ENCODE data around the gene NEDD4L.

The NEDD4L gene

DNA sequence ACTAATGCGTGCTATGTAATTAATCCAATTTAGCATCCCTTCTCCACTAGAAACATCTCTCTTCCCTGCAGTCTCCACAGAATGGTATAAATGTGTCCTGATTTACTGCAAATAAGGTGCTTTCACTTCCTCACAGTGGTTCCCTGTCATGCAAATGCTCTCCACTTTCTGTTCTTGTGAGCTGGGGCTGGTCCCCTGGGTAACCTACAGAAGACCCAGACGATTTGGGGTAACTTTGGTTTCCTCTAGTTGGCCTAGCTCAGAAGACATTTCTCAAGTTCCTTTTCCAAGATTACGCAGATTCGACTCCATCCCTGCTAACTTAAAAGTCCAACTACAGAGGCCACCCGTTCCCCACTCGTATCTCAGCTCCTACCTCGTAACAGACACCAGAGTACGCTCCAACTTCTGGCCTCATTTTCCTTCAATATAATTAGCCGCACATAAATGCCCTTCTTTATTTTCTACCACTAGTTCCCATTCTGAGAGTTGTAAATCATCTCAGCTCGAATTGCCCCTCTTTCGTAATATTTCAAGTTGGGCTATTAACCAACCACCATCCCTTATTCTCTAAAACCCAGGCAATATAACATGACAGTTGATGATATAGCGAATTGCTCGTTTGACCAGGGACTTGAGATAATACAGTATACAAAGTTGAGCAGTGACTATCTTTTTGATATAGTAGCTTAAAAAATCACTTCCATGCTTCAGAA, 28.8 kb upstream of the NEDD4L start:
- peaks cover 24 to 37% of the 10 kb centered on the region in 2 donors for H3K27me3 Mint-ChIP-seq
- ATAC-seq (replicated peaks) (peak; percentile 37), DNase-seq (no peak)
- no peak overlapping the region for H3K4me3 Mint-ChIP-seq
- no peaks in the 10 kb centered on the region for H3K4me1 Mint-ChIP-seq (ENCODE audit: low read depth in 2 of 2)
- peaks cover 3 to 6% of the 10 kb centered on the region in 2 donors for H3K9me3 Mint-ChIP-seq
- H3K36me3 Mint-ChIP-seq (ENCODE audit: insufficient read depth) = no peaks in the 10 kb centered on the region
- no peak overlapping the region for H3K27ac Mint-ChIP-seq

DNA sequence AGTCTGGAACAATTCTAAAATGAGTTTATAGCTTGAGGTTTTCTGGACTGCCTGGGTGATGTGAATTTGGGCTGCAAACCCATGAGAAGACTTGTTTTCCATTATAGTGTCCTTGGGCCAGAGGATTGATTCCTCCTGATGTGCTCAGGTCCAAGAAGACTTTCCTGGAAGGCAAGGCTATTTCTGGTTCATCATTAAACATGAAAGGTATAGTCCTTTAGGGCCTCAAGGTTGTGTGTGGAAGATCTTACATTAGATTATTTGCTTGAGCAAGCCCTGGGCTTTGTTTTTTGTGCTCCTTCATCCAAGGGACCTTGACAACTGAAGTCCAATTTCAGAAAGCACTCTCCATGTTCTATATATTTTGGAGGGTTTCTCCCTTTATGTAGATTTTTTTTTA, 26.8 kb upstream of the NEDD4L start:
- Mint-ChIP-seq H3K27me3 (peaks cover 28 to 42% of the 10 kb centered on the region in 2 donors), H3K4me3 (no peak overlapping the region), H3K4me1 (ENCODE audit: low read depth in 2 of 2) (no peaks in the 10 kb centered on the region), H3K36me3 (ENCODE audit: insufficient read depth) (no peaks in the 10 kb centered on the region), H3K9me3 (peaks cover 3 to 6% of the 10 kb centered on the region in 2 donors), H3K27ac (no peak overlapping the region)
- DNase-seq (no peak), ATAC-seq (replicated peaks) (no peak)

- H3K36me3 Mint-ChIP-seq (ENCODE audit: insufficient read depth) = no peaks in the 10 kb centered on the region
- peaks cover 3 to 6% of the 10 kb centered on the region in 2 donors for H3K9me3 Mint-ChIP-seq
- H3K4me3 Mint-ChIP-seq = no peak overlapping the region
- no peak overlapping the region for H3K27ac Mint-ChIP-seq
- DNase-seq (no peak), ATAC-seq (replicated peaks) (no peak)
- H3K27me3 Mint-ChIP-seq = peaks cover 23 to 35% of the 10 kb centered on the region in 2 donors
- no peaks in the 10 kb centered on the region for H3K4me1 Mint-ChIP-seq (ENCODE audit: low read depth in 2 of 2)
These were observed 23.4 kb upstream of the NEDD4L start for GRCh38 chr18:58020567-58021107.

- no peak for DNase-seq
- Mint-ChIP-seq H3K9me3 (peaks cover 0 to under 1% of the 10 kb centered on the region in 2 donors), H3K36me3 (ENCODE audit: insufficient read depth) (no peaks in the 10 kb centered on the region), H3K27me3 (peaks cover 16 to 29% of the 10 kb centered on the region in 2 donors), H3K27ac (peak overlapping the region in 1 of 2 donors; percentile 51), H3K4me3 (no peak overlapping the region), H3K4me1 (ENCODE audit: low read depth in 2 of 2) (no peaks in the 10 kb centered on the region)
- ATAC-seq (replicated peaks) = no peak
These were observed 22.5 kb upstream of the NEDD4L start for GRCh38 chr18:58021504-58021903.

DNA sequence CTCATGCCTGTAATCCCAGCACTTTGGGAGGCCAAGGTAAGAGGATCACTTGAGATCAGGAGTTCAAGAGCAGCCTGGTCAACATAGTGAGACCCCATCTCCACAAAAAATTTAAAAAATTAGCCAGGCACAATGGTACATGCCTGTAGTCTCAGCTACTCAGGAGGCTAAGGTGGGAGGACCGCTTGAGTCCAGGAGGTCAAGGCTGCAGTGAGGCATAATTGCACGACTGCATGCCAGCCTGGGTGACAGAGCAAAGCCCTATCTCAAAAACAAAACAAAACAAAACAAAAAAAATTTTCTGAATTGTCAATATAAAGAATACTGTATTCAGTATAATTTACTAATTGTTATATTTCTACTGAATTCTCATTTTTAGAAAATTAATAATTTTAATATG, 20.9 kb upstream of the NEDD4L start:
- ATAC-seq (replicated peaks) = no peak

GRCh38 chr18:58024139-58024538, 19.9 kb upstream of the NEDD4L start:
- DNase-seq = no peak
- no peak overlapping the region for H3K4me3 Mint-ChIP-seq
- H3K9me3 Mint-ChIP-seq = no peaks in the 10 kb centered on the region

More for the DNA sequence above, 20.9 kb upstream of the NEDD4L start:
- no peaks in the 10 kb centered on the region for H3K4me1 Mint-ChIP-seq (ENCODE audit: low read depth in 2 of 2)
- peaks cover 12 to 29% of the 10 kb centered on the region in 2 donors for H3K27me3 Mint-ChIP-seq
- DNase-seq = no peak
- no peak overlapping the region for H3K27ac Mint-ChIP-seq
- H3K9me3 Mint-ChIP-seq = no peaks in the 10 kb centered on the region
- no peak overlapping the region for H3K4me3 Mint-ChIP-seq
- H3K36me3 Mint-ChIP-seq (ENCODE audit: insufficient read depth) = no peaks in the 10 kb centered on the region

DNA sequence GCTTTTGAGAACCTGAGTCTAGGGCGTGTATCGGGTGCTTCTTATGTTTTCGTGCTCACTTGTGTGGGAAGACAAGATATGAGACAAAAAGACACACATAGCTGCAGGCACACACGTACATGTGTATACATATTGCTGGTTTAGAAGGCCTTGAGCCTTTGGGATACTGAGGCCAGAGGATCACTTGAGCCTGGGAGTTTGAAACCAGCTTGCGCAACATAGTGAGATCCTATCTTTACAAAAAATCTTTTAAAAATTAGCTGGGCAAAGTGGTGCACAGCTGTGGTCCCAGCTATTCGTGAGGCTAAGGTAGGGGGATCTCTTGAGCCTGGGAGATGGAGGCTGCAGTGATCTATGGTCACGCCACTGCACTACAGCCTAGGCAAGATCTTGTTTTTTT, 18.8 kb upstream of the NEDD4L start:
- no peak overlapping the region for H3K4me3 Mint-ChIP-seq
- DNase-seq (no peak), ATAC-seq (replicated peaks) (no peak)
- H3K27me3 Mint-ChIP-seq = peaks cover 7 to 20% of the 10 kb centered on the region in 2 donors
- no peaks in the 10 kb centered on the region for H3K4me1 Mint-ChIP-seq (ENCODE audit: low read depth in 2 of 2)
- no peaks in the 10 kb centered on the region for H3K9me3 Mint-ChIP-seq
- H3K36me3 Mint-ChIP-seq (ENCODE audit: insufficient read depth) = no peaks in the 10 kb centered on the region
- no peak overlapping the region for H3K27ac Mint-ChIP-seq

More at GRCh38 chr18:58024139-58024538, 19.9 kb upstream of the NEDD4L start:
- Mint-ChIP-seq H3K36me3 (ENCODE audit: insufficient read depth) (no peaks in the 10 kb centered on the region), H3K27ac (no peak overlapping the region), H3K27me3 (peaks cover 7 to 21% of the 10 kb centered on the region in 2 donors), H3K4me1 (ENCODE audit: low read depth in 2 of 2) (no peaks in the 10 kb centered on the region)
- no peak for ATAC-seq (replicated peaks)

DNA sequence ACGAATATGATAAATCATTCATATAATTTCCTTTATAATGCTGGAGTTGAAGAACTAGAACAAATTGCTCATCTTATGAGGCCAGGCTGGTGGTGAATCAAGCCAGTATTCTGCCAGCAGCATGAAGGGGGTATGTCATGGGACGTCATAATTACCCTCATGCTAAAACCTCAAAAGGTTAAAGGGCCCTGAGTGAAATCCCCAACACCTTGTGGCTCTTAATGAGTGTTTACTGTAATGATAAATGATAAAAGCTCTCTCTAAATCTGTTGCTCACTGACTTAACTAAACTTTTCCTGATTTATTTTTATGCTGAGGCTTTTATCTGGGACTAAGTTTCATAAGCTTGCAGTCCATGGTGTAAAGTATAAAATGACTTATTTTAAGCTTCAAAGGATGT, 18.3 kb upstream of the NEDD4L start:
- H3K4me3 Mint-ChIP-seq = no peak overlapping the region
- H3K27ac Mint-ChIP-seq = no peak overlapping the region
- H3K27me3 Mint-ChIP-seq = peaks cover 7 to 15% of the 10 kb centered on the region in 2 donors
- H3K36me3 Mint-ChIP-seq (ENCODE audit: insufficient read depth) = no peaks in the 10 kb centered on the region
- no peaks in the 10 kb centered on the region for H3K9me3 Mint-ChIP-seq
- ATAC-seq (replicated peaks) (no peak), DNase-seq (no peak)
- no peaks in the 10 kb centered on the region for H3K4me1 Mint-ChIP-seq (ENCODE audit: low read depth in 2 of 2)

DNA sequence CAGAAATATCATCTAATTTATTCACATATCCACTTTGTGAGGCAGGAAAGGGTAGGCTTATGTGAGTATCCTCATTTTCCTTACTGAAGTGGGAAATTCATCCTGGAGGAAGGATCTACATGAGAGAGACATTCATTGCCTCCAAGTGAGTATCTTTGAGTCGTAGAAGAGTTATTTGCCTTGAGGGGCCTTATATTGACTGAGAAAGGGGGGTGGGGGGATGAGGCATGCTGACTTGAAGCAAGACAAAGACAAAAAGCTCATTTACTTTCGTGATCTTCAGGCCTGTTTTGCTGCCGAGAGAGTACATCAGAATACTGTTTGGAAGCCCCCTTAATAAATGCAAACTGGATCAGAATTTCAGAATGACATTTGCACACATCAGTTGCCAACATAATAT, 17.6 kb upstream of the NEDD4L start:
- Mint-ChIP-seq H3K27ac (no peak overlapping the region), H3K4me3 (no peak overlapping the region), H3K9me3 (no peaks in the 10 kb centered on the region), H3K36me3 (ENCODE audit: insufficient read depth) (no peaks in the 10 kb centered on the region), H3K4me1 (ENCODE audit: low read depth in 2 of 2) (no peaks in the 10 kb centered on the region), H3K27me3 (peaks cover 7 to 9% of the 10 kb centered on the region in 2 donors)
- no peak for DNase-seq
- no peak for ATAC-seq (replicated peaks)

- H3K9me3 Mint-ChIP-seq = no peaks in the 10 kb centered on the region
These were observed 17.2 kb upstream of the NEDD4L start for GRCh38 chr18:58026857-58027256.

GRCh38 chr18:58027341-58027740, 16.7 kb upstream of the NEDD4L start:
- Mint-ChIP-seq H3K9me3 (no peaks in the 10 kb centered on the region), H3K27me3 (no peaks in the 10 kb centered on the region), H3K36me3 (ENCODE audit: insufficient read depth) (no peaks in the 10 kb centered on the region), H3K27ac (no peak overlapping the region), H3K4me3 (no peak overlapping the region), H3K4me1 (ENCODE audit: low read depth in 2 of 2) (no peaks in the 10 kb centered on the region)
- DNase-seq = no peak
- ATAC-seq (replicated peaks) = no peak

More at GRCh38 chr18:58026857-58027256, 17.2 kb upstream of the NEDD4L start:
- Mint-ChIP-seq H3K4me3 (no peak overlapping the region), H3K4me1 (ENCODE audit: low read depth in 2 of 2) (no peaks in the 10 kb centered on the region), H3K27ac (no peak overlapping the region), H3K27me3 (peaks cover 3 to 5% of the 10 kb centered on the region in 2 donors), H3K36me3 (ENCODE audit: insufficient read depth) (no peaks in the 10 kb centered on the region)
- no peak for ATAC-seq (replicated peaks)
- DNase-seq = no peak

DNA sequence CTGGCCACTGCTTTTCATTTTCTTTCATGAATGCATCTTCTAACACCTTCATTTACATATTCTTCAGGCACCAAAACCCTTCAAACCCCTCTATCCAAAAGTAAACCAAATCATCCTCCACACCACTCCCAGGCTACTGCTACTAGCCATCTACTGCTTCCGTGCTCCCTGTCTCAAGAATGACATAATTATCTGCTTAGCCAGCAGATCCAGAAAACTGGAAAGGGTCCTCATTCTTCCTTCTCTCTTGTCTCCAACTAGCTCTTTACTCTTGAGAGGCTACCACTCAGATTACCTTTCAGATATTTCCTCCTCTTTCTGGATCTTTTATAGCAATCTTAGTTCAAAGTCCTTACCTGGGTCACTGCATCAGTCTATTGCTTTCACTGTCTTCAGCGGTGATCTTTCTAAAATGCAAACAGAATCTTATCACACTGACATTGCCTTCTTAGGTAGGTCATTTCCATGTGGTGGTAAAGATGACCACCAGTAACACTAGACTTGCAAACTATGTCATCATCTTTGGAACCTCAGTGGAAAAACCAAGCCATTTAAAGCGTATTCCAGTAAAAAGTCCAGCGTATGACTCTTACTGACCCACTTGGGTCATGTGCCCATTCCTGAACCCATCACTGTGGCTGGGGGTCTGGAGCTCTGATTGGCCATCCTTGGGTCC, 15.8 kb upstream of the NEDD4L start:
- Mint-ChIP-seq H3K4me3 (no peak overlapping the region), H3K27me3 (no peaks in the 10 kb centered on the region), H3K9me3 (no peaks in the 10 kb centered on the region), H3K36me3 (ENCODE audit: insufficient read depth) (no peaks in the 10 kb centered on the region), H3K27ac (no peak overlapping the region), H3K4me1 (ENCODE audit: low read depth in 2 of 2) (no peaks in the 10 kb centered on the region)
- ATAC-seq (replicated peaks) (no peak), DNase-seq (no peak)

DNA sequence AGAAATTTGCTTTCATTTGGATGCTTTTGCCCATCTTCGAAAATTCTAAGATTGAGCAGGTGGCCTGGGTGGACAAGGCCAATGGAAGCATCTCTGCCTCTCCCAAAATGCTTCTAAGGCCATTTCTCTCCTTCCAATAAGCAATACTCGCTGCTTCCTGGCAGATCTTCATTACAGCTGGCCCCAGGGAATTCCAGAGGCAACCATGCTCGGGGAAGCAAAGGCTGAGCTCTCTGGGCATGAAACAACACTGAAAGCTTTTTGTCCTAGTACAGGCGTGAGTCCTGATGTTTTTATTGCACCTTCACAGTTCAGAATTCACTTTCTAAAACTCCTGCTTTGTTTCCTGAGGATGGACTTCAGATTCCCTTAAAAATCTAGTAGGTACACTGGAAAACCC, 11.8 kb upstream of the NEDD4L start:
- DNase-seq = no peak
- no peak for ATAC-seq (replicated peaks)
- Mint-ChIP-seq H3K9me3 (no peaks in the 10 kb centered on the region), H3K27me3 (peaks cover 13 to 30% of the 10 kb centered on the region in 2 donors), H3K36me3 (ENCODE audit: insufficient read depth) (no peaks in the 10 kb centered on the region), H3K4me3 (no peak overlapping the region), H3K4me1 (ENCODE audit: low read depth in 2 of 2) (no peaks in the 10 kb centered on the region), H3K27ac (no peak overlapping the region)

GRCh38 chr18:58033216-58033615, 10.8 kb upstream of the NEDD4L start:
- H3K4me3 Mint-ChIP-seq = no peak overlapping the region
- H3K36me3 Mint-ChIP-seq (ENCODE audit: insufficient read depth) = no peaks in the 10 kb centered on the region
- H3K27me3 Mint-ChIP-seq = peaks cover 13 to 30% of the 10 kb centered on the region in 2 donors
- DNase-seq = no peak
- no peaks in the 10 kb centered on the region for H3K9me3 Mint-ChIP-seq
- no peaks in the 10 kb centered on the region for H3K4me1 Mint-ChIP-seq (ENCODE audit: low read depth in 2 of 2)
- no peak for ATAC-seq (replicated peaks)
- no peak overlapping the region for H3K27ac Mint-ChIP-seq
